ENCODE data around the gene GSN.

The GSN gene

DNA sequence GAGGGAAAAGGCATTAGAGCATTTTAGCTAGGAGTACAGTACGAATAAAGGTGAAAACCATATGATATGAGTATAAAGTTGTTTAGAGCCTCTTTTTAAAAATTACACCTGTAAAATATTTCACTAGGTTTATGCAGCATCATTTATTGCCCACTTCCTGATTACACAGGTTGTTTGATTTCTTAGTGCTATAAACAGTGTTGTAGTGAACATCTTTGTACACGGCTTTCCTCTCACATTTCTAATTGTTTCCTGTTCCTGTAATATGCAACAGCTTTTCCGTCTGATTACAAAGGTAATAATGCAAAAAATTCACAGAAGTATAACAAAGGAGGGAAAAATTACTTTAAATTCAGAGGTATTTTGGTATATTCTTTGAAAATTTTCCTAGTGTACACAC, 89.0 kb downstream of the GSN start:
- Histone ChIP-seq H3K4me3 (ENCODE audit: low read length) (no peak overlapping the region), H3K9me3 (ENCODE audit: insufficient read depth, low read depth, low read length) (no peaks in the 10 kb centered on the region), H3K27me3 (ENCODE audit: insufficient read depth, low read length) (no peaks in the 10 kb centered on the region), H3K27ac (ENCODE audit: low read length) (no peak overlapping the region), H3K4me1 (ENCODE audit: insufficient read depth, low read length) (peaks cover 5% of the 10 kb centered on the region; the same call in 1 of the 2 replicates), H3K9ac (ENCODE audit: low read depth, low read length) (no peak overlapping the region), H3K36me3 (ENCODE audit: insufficient read depth, low read depth, low read length) (peaks cover 10% of the 10 kb centered on the region; the same call in 1 of the 2 replicates)

DNA sequence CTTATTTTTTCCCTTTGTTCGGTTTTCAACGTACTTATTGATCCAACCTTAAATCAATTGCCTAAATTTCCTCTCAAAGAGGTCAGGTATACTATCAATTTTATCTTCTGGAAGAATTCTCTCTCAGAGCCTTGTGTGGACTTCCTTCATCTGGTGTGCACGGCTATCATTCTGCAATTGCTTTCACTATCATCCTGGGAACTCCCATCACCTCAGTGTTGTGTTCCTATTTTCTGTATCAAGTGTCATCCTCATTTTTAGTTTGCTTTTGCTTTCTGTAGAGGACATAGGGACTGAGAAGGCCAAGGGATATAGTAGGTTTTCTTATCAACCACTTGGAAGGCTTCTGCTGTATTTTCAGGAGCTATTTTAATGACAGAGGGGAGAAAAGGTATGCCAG, 90.8 kb downstream of the GSN start:
- H3K9ac ChIP-seq (ENCODE audit: low read depth, low read length), result no peak overlapping the region
- H3K4me1 ChIP-seq (ENCODE audit: insufficient read depth, low read length), result peaks cover 3% of the 10 kb centered on the region; the same call in 1 of the 2 replicates
- no peaks in the 10 kb centered on the region for H3K27me3 ChIP-seq (ENCODE audit: insufficient read depth, low read length)
- no peak overlapping the region for H3K27ac ChIP-seq (ENCODE audit: low read length)
- H3K4me3 ChIP-seq (ENCODE audit: low read length), result no peak overlapping the region
- peaks cover 4% of the 10 kb centered on the region; the same call in 1 of the 2 replicates for H3K36me3 ChIP-seq (ENCODE audit: insufficient read depth, low read depth, low read length)
- H3K9me3 ChIP-seq (ENCODE audit: insufficient read depth, low read depth, low read length), result no peaks in the 10 kb centered on the region

DNA sequence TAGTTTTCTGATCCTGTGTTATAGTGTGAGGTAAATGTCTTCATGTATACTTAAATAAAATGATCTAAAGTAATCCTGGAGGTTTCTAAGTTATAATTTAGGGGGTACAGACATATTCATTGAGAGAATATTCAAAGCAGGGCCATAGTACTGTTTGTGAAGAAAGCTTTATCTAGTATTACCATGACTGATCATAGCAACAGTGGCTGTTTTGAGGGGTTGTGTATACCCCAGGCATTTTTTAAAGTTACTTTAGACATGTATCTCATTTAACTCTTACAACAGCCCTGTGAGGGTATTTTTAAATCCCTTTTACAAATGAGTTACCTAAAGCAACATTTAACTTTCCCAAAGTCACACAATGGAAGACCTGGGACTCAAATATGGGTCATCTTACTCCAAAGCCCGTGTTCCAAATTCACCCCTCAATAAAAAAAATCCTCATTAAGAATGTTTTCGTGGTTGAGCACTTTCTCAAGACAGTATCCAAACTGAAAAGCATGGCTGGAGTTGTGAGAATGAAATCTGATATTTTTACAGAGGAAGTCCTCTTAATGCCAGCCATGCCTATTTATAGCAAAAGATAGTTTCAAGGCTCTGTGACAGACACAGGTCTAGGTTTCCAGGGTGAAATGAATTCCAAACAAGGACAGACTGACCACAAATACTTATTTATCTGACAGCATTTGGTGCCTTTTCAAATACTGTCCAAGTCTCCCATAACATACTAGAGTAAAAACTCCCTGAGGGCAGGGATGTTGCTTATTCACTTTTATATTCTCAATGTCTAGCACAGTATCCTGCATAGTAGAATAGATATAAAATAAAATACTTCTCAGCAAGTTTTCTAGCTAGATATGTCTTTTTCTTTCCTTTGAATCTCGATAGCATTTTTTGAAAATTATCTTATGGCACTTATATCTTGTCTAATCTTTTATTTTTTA, 91.7 kb downstream of the GSN start:
- H3K4me1 ChIP-seq (ENCODE audit: insufficient read depth, low read length), result no peaks in the 10 kb centered on the region
- H3K36me3 ChIP-seq (ENCODE audit: insufficient read depth, low read depth, low read length), result no peaks in the 10 kb centered on the region
- H3K4me3 ChIP-seq (ENCODE audit: low read length), result no peak overlapping the region
- H3K27me3 ChIP-seq (ENCODE audit: insufficient read depth, low read length), result no peaks in the 10 kb centered on the region
- no peaks in the 10 kb centered on the region for H3K9me3 ChIP-seq (ENCODE audit: insufficient read depth, low read depth, low read length)
- no peak overlapping the region for H3K27ac ChIP-seq (ENCODE audit: low read length)
- H3K9ac ChIP-seq (ENCODE audit: low read depth, low read length), result no peak overlapping the region

DNA sequence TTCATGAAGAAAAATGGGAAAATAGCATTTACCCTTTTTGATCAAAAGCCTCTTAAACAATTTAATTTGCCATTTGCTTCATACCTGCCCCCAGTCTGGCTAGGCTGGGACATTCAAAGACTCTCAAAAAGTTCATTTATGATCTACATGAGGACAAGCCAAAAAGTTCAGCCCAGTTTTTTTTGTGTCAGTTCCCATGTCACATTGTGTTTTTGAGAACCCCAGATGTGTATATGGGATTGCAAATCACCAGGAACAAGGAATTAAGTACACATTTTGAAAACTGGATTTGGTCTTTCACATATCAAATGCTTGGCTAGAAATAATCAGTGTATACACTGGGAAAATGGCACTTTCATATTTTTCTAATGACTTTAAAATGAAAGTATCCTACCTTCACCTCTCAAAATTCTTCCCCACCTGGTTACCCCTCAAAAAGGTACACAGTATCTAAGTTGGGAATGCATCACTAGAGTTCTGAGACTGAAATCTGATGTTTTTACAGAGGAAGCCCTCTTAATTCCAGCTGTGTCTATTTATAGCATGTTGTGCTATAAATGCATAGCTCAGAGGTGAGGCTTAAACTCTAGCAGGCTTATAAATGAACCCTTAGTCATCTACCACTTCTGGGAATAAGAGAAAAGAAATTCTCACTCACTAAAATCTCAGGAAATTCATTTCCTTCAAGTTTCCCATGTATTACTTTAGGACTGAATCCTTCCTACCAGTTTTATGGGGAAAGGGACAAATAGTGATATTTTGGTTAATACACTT, 92.8 kb downstream of the GSN start:
- Histone ChIP-seq H3K27ac (ENCODE audit: low read length) (no peak overlapping the region), H3K4me1 (ENCODE audit: insufficient read depth, low read length) (no peaks in the 10 kb centered on the region), H3K4me3 (ENCODE audit: low read length) (no peak overlapping the region), H3K9me3 (ENCODE audit: insufficient read depth, low read depth, low read length) (no peaks in the 10 kb centered on the region), H3K9ac (ENCODE audit: low read depth, low read length) (no peak overlapping the region), H3K27me3 (ENCODE audit: insufficient read depth, low read length) (no peaks in the 10 kb centered on the region), H3K36me3 (ENCODE audit: insufficient read depth, low read depth, low read length) (no peaks in the 10 kb centered on the region)

DNA sequence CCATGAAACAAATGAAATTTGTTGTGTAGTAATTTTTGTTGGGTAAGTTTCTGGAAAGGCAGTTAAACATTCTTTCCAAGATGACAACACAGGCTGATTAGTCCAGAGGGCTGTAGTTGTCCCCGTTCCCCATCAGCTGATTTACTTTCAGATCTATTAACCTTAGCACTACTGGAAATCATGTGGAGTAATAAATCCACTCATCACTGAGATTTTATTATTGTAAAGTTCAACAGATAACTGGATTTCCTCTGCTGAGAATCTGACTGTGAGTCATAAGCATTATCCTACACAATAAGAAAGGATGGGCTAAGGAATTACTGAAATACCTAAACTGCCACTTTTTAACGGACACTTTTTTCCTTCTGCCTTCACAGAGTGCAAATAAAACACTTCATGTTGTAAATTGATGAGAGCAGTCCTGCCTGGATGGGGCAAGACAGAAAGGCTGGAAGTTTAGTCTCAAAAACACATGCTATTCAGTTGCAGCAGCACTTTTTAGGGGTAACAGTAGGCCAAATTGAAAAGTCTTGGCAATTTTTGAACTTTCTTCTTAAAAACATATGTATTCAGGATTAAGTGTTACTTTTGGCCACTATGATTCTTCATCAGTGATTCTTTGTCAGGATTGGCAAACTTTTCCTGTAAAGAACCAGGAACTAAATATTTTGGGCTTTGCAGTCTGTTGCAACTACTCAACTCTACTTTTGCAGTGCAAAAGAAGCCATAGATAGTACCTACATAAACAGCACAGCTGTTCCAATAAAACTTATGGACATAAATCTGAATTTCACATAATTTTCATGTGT, 95.1 kb downstream of the GSN start:
- Histone ChIP-seq H3K36me3 (ENCODE audit: insufficient read depth, low read depth, low read length) (no peaks in the 10 kb centered on the region; the same call in 1 of the 2 replicates), H3K4me1 (ENCODE audit: insufficient read depth, low read length) (peaks cover 10% of the 10 kb centered on the region), H3K9me3 (ENCODE audit: insufficient read depth, low read depth, low read length) (no peaks in the 10 kb centered on the region), H3K4me3 (ENCODE audit: low read length) (no peak overlapping the region), H3K27ac (ENCODE audit: low read length) (no peak overlapping the region), H3K27me3 (ENCODE audit: insufficient read depth, low read length) (no peaks in the 10 kb centered on the region), H3K9ac (ENCODE audit: low read depth, low read length) (no peak overlapping the region)

DNA sequence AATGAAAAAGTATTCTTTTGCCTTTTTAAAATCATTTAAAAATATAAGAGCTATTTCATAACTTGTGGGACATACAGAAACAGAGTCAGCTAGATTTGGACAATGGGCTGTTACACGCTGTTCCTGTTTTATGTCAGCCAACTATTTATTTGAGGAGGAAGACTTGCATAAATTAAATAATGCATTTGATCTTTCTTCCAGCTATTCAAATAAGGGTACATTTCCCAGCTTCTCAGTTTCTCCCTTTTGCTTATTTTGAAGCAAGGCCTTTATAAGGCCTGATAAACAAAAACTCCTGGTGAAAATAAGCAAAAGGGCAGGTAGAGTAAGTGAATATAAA, 95.6 kb downstream of the GSN start:
- Histone ChIP-seq H3K9me3 (ENCODE audit: insufficient read depth, low read depth, low read length) (no peaks in the 10 kb centered on the region), H3K36me3 (ENCODE audit: insufficient read depth, low read depth, low read length) (no peaks in the 10 kb centered on the region; the same call in 1 of the 2 replicates), H3K27me3 (ENCODE audit: insufficient read depth, low read length) (peaks cover 2% of the 10 kb centered on the region; the same call in 1 of the 2 replicates), H3K27ac (ENCODE audit: low read length) (no peak overlapping the region), H3K4me3 (ENCODE audit: low read length) (no peak overlapping the region), H3K4me1 (ENCODE audit: insufficient read depth, low read length) (peaks cover 14% of the 10 kb centered on the region), H3K9ac (ENCODE audit: low read depth, low read length) (no peak overlapping the region)

DNA sequence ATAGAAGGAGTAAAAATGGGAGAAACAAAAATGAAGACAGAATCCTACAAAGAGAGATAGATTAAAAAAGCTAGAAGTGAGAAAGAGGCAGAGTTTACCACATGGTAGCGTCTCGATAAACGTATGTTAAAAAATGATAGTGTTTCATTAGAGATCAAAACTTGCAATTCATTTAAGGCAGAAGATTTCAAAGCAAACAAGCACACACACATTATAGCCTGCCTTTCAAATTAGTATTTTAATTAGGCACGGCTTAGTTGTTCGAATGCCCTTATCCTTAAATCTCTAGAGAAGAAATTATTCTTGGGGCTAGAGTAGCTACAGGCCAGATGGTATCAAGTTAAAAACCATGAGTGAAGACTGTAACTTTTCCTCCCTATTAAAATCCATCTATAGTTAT, 96.1 kb downstream of the GSN start:
- Histone ChIP-seq H3K36me3 (ENCODE audit: insufficient read depth, low read depth, low read length) (no peaks in the 10 kb centered on the region; the same call in 1 of the 2 replicates), H3K9ac (ENCODE audit: low read depth, low read length) (no peak overlapping the region), H3K4me3 (ENCODE audit: low read length) (no peak overlapping the region), H3K9me3 (ENCODE audit: insufficient read depth, low read depth, low read length) (no peaks in the 10 kb centered on the region), H3K27me3 (ENCODE audit: insufficient read depth, low read length) (peaks cover 7% of the 10 kb centered on the region; the same call in 1 of the 2 replicates), H3K27ac (ENCODE audit: low read length) (no peak overlapping the region), H3K4me1 (ENCODE audit: insufficient read depth, low read length) (peaks cover 14% of the 10 kb centered on the region)

DNA sequence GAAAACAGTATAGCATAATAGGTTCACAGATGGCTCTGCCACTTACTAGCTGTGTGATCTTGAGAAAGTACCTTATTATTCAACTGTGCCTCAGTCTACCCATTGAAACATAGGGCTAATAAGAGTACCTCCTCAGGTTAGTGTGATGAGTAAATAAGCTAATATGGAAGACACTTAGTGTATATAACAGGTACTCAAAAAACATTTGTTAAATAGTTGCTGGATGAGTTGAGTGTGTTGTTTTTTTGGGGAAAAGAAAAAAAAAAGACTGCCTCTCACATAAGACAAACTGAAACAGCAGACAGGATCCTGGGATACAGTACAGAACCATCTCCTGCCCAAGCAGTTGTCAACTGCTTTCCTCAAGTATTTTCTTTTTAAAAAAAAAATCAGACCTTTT, 96.9 kb downstream of the GSN start:
- no peaks in the 10 kb centered on the region; the same call in 1 of the 2 replicates for H3K36me3 ChIP-seq (ENCODE audit: insufficient read depth, low read depth, low read length)
- H3K27me3 ChIP-seq (ENCODE audit: insufficient read depth, low read length), result peaks cover 15% of the 10 kb centered on the region; the same call in 1 of the 2 replicates
- no peak overlapping the region for H3K4me3 ChIP-seq (ENCODE audit: low read length)
- no peak overlapping the region for H3K9ac ChIP-seq (ENCODE audit: low read depth, low read length)
- peaks cover 14% of the 10 kb centered on the region for H3K4me1 ChIP-seq (ENCODE audit: insufficient read depth, low read length)
- no peaks in the 10 kb centered on the region for H3K9me3 ChIP-seq (ENCODE audit: insufficient read depth, low read depth, low read length)
- H3K27ac ChIP-seq (ENCODE audit: low read length), result no peak overlapping the region

DNA sequence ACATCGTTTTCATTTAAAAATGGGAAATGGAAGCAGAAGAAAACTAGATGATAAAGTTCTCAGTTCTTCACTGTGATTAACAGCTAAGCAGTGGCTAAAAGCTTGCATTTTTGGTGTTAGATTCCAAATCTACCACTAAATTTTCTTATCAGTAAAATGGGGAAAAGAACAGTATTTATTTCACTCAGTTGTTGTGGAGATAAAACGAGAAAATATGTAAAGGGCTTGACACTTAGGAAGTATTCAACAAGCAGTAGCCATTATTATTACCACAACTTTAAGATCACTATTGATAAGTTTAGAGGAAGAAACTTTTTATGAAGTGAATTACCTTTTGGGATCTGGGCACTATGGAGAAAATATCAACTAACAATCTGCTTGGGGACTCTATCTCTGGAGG, 97.6 kb downstream of the GSN start:
- H3K27ac ChIP-seq (ENCODE audit: low read length), result no peak overlapping the region
- no peaks in the 10 kb centered on the region; the same call in 1 of the 2 replicates for H3K36me3 ChIP-seq (ENCODE audit: insufficient read depth, low read depth, low read length)
- peaks cover 14% of the 10 kb centered on the region for H3K4me1 ChIP-seq (ENCODE audit: insufficient read depth, low read length)
- no peak overlapping the region for H3K9ac ChIP-seq (ENCODE audit: low read depth, low read length)
- peaks cover 15% of the 10 kb centered on the region; the same call in 1 of the 2 replicates for H3K27me3 ChIP-seq (ENCODE audit: insufficient read depth, low read length)
- H3K4me3 ChIP-seq (ENCODE audit: low read length), result no peak overlapping the region
- H3K9me3 ChIP-seq (ENCODE audit: insufficient read depth, low read depth, low read length), result no peaks in the 10 kb centered on the region

DNA sequence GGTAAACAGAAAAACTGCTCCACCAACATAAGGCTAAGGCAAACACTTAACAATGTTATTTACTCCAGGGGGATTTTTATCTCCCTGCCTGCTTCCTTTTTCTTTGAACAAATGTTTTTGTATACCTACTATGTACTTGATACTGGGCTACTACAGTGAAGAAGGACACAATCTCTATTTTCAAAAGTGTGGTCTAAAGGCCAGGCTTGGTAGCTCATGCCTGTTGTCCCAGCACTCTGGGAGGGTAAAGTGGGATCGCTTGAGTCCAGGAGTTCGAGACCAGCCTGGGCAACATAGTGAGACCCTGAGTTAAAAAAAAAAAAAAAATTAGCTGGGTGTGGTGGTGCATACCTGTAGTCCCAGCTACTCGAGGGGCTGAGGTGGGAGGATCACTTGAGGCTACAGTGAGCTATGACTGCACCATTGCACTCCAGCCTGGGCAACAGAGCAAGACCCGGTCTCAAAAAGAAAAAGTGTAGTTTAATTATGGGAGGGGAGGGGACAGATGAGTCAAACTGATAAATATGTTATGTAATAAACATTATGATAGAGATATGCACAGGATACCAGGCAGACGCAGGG, 98.7 kb downstream of the GSN start:
- no peaks in the 10 kb centered on the region; the same call in 1 of the 2 replicates for H3K36me3 ChIP-seq (ENCODE audit: insufficient read depth, low read depth, low read length)
- H3K9me3 ChIP-seq (ENCODE audit: insufficient read depth, low read depth, low read length), result no peaks in the 10 kb centered on the region
- H3K9ac ChIP-seq (ENCODE audit: low read depth, low read length), result no peak overlapping the region
- H3K4me1 ChIP-seq (ENCODE audit: insufficient read depth, low read length), result peaks cover 14% of the 10 kb centered on the region
- no peak overlapping the region for H3K27ac ChIP-seq (ENCODE audit: low read length)
- no peak overlapping the region for H3K4me3 ChIP-seq (ENCODE audit: low read length)
- H3K27me3 ChIP-seq (ENCODE audit: insufficient read depth, low read length), result peaks cover 15% of the 10 kb centered on the region; the same call in 1 of the 2 replicates

Measured in iPS-20b (cell line).